ENCODE results near the gene LONP2.

GRCh38 chr16:48272837-48273421 lies 28.8 kb downstream of the LONP2 start:
- no peak for TF ChIP-seq CTCF (IDR thresholded peaks at IDR 0.05)
- no peak for TF ChIP-seq POLR2A (IDR thresholded peaks at IDR 0.05)
